ENCODE data around the gene APBA3.

Gene APBA3

GRCh38 chr19:3788996-3789778 is 27.7 kb upstream of the APBA3 start:
- DNase-seq (ENCODE audit: low spot score) = no peak

DNA sequence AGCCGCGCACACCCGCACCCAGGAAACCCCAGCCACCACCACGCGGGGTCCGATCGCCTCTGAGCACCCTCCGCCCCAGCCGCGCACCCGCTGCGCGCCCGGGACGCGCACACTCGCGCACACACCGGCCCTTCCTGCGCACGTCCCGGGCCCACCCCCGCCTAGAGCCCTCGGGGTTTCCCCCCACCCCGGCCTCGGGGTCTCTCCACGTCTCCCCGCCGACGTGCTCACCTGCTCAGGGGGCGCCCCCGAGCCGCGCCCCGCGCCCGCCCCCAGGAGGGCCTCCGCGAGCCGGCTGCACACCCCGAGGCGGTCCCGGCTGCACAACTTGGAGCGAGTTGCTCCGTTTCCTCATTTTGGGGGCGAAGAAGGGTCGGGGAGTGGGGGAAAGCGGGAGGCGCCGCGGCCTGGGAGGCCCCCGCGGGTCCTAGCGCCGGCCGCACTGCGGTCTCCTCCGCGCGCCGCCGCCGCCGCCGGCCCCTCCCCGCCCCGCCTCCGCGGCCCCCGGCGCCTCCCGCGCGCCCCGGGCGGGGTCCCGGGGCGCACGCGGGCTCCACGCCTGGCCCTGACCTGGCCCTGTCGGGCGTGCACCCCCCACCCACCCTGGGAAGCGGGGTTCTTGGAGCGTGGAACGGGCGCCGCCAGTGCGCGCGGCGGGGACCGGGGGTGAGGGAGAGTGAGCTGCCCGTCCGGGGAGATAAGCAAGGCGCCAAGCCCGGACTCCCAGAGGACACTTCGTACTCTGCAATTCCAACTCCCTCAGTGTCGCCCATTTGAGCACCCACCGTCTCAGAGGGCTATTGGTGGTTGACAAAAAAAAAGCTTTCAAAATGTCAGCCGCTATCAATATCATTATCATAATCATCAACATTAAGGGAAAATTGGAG is 24.7 kb upstream of the APBA3 start, which contains the start of gene MATK:
TSS of gene MATK (minus strand) at position 444 of the 887 bp plus-strand sequence. CDS start 1,246 bp downstream, outside the sequence.
- DNase-seq (ENCODE audit: low spot score) = no peak

DNA sequence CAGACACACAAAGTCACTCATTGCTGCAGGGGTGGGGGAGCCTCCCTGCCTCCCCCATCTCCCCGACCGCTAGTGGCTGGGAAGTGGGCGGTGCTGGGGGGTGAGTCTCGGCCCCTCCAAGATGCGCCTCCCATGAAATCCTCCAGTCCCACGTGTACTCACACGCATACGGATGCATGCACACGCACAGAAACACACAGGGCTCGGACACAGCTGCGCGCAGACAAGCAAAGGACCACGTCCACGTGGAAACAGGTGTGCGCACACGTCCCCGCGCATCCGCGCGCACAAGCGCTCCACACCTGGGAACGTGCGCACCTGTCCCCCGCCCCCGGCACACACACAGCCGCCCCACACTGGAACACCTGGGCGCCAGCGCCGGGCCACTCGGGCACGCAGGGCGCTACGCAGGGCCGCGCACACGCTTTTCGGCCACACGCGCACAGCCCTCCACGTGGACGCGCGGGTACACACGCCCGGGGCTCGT is 24.0 kb upstream of the APBA3 start:
- DNase-seq (ENCODE audit: low spot score) = no peak

DNA sequence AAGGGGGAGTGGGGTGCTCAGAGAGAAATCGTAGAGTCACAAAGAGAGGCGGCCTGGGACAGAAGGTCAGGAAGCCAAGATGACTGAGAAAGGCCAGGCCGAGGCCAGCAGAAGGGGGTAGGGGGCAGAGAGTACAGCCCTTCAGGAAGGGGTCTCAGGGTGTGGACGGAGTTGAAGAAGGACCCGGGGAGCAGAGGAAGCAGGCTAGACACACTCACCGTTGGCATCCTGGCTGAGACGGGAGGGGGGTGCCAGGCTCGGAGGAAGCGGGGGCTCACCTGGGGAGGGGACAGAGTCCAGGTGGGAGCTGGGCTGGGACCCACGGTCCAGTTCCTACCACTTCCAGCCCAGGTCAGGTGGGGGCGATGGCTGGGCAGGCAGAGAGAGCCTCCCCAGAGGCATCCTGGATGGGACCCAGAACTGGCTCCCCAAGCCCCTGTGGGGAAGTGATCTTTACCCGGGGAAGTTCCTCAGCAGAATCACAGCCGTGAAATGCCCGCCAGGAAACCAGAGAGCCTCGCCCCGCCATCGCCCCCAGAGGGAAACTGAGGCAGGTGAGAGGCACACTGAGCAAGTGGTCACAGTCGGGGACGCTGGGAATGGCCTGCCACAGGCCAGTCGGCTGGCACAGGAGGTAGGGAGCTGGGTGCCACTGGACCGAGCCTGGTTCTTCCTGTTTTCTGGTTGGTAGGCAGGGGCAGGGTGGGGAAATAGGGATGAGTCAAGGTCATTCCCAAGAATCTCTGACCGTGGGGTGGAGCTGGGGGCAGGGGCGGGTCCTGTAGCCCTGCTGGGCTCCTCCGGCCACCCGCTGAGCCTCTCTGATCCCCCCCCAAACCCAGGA is 23.3 kb upstream of the APBA3 start:
- DNase-seq (ENCODE audit: low spot score) = no peak

DNA sequence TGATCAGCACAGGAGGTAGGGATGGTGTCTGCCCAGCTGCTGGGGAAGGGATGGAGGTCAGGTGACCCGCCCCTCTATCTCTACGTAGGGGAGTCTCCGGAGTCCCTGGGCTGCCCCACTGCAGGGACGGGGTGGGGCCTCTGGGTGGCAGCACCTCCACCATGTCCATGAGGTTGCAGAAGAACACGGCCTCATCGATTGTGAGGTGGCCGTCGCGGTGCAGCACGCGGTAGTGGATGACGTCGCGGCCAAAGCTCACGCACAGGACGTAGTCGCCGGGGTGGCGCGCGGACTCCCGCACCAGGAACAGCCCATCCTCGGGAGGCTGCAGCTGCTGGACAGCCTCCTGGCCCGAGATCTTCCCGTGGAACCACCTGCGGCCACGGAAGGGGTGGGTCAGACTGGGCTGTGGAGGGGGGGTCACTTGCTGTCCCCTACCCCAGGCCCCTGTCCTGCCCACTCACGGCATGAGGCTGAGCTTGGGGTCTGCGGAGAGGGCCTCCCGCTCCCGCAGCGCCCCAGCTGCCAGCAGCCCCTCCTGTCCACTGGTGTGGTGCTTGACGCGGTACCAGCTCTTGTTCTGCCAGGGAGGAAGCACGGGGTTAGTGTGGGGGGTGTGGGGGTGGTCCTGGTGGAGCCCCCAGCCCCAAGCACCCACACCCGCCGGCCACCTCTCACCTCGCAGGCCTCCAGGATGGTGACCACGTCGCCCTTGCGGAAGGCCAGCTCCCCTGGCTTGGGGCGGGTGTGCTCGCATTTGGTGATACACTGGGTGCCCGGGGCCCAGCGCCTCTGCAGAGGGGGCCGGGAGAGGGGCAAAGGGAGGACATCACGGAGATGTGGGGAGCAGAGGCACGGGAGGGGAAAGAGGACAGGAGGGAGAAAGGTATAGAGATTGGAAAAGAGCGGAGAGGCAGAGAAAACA is 22.4 kb upstream of the APBA3 start:
- no peak for DNase-seq (ENCODE audit: low spot score)

DNA sequence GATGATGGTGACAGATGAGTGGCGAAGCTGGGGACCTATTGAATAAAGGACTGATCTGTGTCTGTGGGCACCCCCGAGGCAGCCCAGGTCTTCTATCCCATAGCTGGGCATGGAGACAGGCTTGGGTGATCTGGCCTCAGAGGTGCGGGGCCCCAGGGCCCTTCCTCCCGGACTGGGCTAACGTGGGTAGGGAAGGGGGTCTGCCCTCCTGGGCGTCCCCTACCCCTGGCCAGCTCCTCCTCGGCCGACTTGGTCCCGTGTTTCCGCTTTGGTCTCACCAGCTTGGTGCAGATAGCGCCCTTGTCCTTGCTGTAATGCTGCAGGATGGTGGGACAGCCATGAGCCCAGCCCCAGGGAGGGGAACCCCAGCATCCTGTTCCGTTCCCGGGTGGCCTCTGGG is 21.4 kb upstream of the APBA3 start:
- no peak for DNase-seq (ENCODE audit: low spot score)

GRCh38 chr19:3782330-3782729 is 20.8 kb upstream of the APBA3 start:
- DNase-seq (ENCODE audit: low spot score) = no peak

DNA sequence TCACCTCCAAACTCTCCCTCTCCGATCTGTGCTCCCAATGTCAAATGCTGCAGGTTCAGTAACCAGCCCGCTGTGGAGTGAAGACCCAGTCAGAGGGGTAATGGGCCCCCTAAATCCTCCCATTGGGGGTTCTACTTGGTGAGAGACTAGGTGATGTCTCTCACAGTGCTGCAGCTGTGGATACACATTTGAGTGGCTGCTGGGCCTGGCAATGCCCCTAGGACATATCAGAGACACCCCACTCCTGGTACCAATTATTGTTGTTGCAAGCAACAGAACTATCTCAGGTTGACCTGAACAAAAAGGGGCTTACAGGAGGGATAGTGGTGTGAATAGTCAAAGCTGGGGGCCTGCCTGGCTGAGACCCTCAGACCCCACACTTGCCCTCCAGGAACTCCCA is 20.1 kb upstream of the APBA3 start:
- no peak for DNase-seq (ENCODE audit: low spot score)

DNA sequence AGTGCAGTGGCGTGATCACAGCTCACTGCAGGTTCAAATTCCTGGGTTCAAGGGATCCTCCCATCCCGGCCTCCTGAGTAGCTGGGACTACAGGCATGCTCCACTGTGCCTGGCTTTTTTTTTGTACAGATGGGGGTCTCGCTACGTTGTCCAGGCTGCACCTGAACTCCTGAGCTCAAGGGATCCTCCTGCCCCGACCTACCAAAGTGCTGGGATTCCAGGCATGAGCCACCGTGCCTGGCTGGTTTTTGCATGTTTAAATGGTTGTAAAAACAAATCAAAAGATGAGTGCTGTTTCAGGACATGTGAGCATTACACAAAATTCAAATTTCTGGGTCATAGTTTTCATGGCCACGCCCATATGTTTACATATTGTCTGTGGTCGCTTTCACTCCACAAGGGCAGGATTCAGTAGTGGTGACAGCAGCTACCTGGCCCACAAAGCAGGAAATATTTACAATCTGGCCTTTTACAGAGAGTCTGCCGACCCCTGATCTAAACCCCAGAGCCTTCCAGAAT is 19.4 kb upstream of the APBA3 start:
- no peak for DNase-seq (ENCODE audit: low spot score)

DNA sequence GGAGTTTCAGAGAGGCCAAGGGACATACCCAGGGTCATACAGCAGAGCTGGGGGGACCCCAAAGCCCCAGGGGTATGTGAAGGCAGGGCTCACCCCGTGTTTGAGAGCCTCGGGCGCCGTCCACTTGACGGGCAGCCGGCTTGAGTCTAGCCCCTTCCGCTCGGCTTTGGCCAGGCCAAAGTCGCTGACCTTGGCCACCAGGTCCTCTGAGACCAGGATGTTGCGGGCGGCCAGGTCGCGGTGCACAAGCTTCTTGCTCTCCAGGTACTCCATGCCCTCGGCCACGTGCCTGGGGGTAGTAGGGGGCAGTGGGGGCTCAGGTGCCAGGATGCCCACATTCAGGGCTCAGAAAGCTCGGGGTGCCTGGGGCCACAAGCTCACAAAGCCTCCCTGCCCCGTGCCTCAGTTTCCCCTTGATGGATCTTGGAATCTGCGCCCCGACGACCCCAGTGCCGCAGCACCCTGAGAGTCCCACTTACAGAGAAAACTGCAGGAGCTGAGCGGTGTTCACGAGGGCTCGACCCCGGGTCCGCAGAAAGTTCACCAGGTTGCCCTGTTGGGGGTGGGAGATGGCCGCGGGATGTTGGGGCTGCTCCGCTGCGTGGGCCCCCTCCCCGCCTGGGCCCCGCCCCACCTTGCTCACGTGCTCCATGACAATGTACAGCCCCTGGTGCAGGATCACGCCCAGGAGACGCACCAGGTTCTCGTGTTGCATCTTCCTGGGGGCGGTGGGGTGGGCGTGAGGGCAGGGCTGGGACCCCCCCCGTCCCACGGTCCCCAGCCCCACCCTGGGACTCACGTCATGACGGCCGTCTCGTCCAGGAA is 17.6 kb upstream of the APBA3 start:
- no peak for DNase-seq (ENCODE audit: low spot score)

GRCh38 chr19:3778104-3778867 is 16.8 kb upstream of the APBA3 start:
- no peak for DNase-seq (ENCODE audit: low spot score)

GRCh38 chr19:3776479-3777040 is 15.1 kb upstream of the APBA3 start:
- DNase-seq (ENCODE audit: low spot score) = no peak

DNA sequence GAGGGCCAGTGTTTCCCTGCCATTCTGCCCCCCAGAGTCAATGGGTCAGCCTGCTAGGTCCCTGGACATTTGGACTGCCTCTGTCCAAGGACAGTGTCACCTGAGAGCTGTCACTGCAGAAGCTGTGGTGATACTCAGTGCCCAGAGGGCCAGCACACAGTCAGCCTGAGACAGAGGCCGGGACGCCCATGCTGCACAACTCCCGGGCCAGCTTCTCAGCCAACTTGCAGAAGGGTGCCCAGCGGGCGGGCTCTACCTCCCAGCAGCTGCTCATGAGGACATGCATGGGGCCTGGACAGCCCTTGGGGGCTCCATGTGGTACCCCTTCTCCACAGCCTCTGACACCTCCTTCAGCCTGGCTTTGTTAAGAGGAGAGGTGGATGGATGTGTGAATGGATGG is 14.3 kb upstream of the APBA3 start:
- no peak for DNase-seq (ENCODE audit: low spot score)

DNA sequence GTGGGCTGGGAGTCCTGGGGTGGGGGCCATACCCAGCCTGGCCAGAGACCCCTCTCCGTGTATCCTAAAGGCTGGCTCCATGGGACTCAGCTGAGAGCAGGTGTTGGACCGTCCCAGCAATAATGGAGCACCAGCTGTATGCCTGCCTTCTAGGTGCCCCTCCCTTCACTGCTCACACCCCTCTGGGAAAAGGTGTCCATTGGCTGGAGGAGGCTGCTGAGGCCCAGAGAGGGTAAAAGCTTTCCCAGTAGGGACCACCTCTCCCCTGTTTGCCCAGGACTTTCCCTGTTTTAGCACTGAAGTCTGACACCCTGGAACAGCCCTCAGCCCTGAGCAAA is 13.9 kb upstream of the APBA3 start:
- no peak for DNase-seq (ENCODE audit: low spot score)

- no peak for DNase-seq (ENCODE audit: low spot score)
Measured at GRCh38 chr19:3774621-3775373, 13.3 kb upstream of the APBA3 start.

- DNase-seq (ENCODE audit: low spot score) = no peak
Measured at GRCh38 chr19:3773814-3774515, 12.5 kb upstream of the APBA3 start.

DNA sequence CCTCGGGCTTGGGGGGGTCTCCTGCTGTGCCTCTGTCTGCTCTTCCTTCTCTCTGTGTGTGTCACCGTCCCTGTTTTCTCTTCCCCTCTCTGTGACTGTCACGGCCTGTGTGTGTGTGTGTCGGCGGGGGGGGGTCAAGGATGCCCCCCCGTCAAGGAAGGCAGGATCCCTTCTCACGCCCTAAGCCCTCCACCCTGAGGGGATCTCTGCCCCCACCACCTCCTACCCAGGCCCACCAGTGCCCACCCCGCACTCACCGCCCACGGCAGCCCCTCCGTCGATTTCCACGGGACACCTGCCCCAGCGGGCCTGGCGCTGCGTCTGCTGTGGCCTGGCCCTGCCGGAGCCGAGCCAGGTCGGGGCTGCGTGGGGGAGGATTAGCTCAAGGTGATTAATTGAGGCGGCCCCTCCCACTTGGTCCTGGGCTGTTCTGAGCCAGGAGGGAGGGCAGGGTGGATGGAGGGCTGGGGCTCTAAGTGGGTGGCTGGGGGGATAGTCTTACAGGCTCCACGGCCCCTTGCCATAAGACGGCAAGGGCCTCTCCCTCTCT is 10.5 kb upstream of the APBA3 start, which contains the start of gene RAX2:
TSS of gene RAX2 (minus strand) at position 323 of the 550 bp plus-strand sequence. CDS start 486 bp downstream, outside the sequence.
- DNase-seq (ENCODE audit: low spot score) = no peak
